Measurements from ENCODE around the gene RAB20.
A peak's percentile ranks its signal among the peaks of the same experiment; 100 is the strongest.
"Not testable (repeated sequence)": the region's sequence is repeated elsewhere in the genome, so short reads cannot be mapped to it uniquely, and the experiment has no call there.

The RAB20 gene, protein sequence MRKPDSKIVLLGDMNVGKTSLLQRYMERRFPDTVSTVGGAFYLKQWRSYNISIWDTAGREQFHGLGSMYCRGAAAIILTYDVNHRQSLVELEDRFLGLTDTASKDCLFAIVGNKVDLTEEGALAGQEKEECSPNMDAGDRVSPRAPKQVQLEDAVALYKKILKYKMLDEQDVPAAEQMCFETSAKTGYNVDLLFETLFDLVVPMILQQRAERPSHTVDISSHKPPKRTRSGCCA

DNA sequence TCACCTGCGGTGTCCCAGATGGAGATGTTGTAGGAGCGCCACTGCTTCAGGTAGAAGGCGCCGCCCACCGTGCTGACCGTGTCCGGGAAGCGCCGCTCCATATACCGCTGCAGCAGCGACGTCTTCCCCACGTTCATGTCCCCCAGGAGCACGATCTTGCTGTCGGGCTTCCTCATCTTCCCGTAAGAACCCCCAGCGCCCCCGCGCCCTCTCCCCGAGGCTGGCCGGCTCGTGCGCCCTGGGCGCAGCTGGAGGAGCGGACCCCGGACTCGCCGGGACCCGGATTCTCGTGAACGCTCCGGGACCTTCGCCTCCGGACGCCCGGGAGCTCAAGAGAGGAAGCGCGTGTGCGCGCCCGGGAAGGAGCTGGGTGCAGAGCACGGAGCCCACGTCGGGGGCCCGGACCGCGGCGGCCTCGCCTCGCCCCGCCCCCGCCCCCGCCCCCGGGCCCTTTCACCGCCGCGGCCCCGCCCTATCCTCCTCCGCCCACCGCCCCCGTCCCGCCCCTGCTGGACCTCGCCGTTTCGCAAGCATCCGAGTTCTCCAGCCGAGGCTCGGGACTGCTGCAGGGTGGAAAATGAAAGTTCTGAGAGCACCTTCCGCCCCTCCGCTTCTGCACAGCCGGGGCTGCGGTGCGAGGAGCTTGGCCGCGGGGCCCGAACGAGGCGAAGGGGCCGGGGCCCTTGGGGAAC lies at the start of gene RAB20:
Gene RAB20, minus strand, starts transcription at position 379 of the 692 bp plus-strand sequence. Its CDS starts 203 bp downstream, at position 176.
- H3K4me3 ChIP-seq (ENCODE audit: low read length), result peak within 1 kb of the TSS; percentile 71; the same call in 1 of the 2 replicates
- TF ChIP-seq ZNF274 (IDR thresholded peaks at IDR 0.05; ENCODE audit: low read depth, low read length), result no peak

DNA sequence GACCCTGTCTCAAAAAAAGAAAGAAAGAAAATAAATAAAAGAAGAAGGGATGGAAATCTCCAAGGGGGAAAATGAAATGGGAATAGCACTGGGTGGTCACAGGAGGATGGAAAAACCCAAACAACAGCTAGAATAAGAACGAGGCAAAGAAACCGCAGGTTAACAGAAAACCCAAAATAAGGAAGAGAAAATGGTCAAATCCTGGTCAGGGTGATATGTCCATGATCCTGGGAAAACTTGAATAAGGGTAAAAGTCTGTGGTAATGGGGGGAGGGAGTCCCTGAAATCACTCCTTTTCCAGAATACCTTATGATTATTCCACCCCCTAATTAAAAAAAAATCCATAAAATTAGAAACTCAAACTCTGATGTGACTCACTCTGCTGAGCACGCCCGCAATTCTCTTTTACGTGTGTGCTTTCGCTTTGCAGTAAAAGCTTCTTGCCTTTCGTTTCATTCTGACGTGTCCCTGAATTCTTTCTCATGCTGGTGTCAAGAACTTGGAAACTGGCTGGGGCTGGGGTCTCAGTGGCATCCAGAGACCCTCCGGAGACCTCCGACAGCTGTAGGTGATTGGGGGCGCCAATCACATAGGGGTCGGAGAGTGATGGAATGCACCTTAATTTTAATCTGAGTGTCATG lies 49.6 kb upstream of the RAB20 start:
- TF ChIP-seq ZNF274 (IDR thresholded peaks at IDR 0.05; ENCODE audit: low read depth, low read length), result no peak
- H3K4me3 ChIP-seq (ENCODE audit: low read length), result no peak overlapping the region

DNA sequence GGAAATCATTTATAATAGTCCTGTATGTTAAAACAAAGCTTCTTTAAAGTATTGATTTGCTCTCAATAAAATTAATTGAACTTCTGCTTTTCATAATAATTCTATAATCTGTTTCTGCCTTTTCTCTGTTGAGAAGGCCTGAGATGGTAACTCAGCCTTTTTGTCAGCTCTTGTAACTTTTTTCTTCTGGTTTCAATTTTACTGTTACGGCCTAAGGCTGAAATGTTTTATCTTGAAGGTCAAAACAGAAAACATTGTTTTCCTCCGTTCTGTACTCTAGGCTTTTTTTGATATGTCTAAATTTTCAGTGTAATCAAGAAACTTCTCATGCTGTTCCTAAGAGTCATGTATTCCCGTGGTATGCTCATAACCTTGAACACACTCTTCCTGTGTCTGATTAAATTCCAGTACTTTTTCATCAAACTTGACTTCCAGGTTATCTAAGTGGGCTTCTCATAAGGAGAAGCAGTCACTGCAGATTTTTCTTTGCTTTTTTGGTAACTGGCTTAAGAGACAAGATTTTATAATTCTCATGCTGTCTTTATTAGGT lies 46.2 kb upstream of the RAB20 start:
- H3K4me3 ChIP-seq (ENCODE audit: low read length), result no peak overlapping the region
- no peak for TF ChIP-seq ZNF274 (IDR thresholded peaks at IDR 0.05; ENCODE audit: low read depth, low read length)

DNA sequence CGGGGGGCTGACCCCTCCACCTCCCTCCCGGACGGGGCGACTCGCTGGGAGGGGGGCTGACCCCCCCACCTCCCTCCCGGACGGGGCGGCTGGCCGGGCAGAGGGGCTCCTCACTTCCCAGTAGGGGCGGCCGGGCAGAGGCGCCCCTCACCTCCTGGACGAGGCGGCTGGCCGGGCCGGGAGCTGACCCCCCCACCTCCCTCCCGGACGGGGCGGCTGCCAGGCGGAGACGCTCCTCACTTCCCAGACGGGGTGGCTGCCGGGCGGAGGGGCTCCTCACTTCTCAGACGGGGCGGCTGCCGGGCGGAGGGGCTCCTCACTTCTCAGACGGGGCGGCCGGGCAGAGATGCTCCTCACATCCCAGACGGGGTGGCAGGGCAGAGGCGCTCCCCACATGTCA lies 44.8 kb upstream of the RAB20 start:
- not testable (repeated sequence) for H3K4me3 ChIP-seq (ENCODE audit: low read length)

DNA sequence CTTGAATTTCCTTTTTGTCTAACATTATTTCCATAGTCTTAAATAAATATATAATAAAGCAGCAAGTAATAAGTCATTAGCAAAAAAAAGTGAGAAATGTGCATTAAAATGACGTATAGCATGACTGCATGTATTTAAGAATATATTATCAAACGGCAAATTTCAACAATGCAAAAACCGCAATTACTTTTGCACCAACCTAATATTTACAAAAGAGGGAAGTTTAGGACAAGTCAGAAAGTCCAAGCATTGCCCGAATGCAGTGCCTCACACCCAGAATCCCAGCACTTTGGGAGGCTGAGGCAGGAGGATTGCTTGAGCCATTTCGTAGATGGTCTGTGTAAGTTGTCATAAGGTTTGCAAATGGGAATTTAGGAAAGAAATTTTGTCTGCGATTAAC lies 43.6 kb upstream of the RAB20 start:
- H3K4me3 ChIP-seq (ENCODE audit: low read length), result no peak overlapping the region
- TF ChIP-seq ZNF274 (IDR thresholded peaks at IDR 0.05; ENCODE audit: low read depth, low read length), result no peak

DNA sequence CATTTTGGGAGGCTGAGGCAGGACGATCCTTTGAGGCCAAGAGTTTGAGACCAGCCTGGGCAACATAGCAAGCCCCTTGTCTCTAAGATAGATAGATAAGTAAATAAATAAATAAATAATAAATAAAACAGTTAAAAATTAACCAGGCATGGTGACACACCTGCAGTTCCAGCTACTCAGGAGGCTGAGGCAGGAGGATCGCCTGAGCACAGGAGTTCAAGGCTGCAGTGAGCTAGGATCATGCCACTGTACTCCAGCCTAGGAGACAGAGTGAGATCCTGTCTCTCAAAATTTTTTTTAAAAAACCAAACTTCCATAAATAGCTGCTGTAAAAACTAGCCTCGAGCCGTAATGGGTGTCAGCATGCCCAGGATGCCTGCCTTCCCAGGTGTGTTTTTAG lies 39.5 kb upstream of the RAB20 start:
- TF ChIP-seq ZNF274 (IDR thresholded peaks at IDR 0.05; ENCODE audit: low read depth, low read length), result no peak
- H3K4me3 ChIP-seq (ENCODE audit: low read length), result no peak overlapping the region

DNA sequence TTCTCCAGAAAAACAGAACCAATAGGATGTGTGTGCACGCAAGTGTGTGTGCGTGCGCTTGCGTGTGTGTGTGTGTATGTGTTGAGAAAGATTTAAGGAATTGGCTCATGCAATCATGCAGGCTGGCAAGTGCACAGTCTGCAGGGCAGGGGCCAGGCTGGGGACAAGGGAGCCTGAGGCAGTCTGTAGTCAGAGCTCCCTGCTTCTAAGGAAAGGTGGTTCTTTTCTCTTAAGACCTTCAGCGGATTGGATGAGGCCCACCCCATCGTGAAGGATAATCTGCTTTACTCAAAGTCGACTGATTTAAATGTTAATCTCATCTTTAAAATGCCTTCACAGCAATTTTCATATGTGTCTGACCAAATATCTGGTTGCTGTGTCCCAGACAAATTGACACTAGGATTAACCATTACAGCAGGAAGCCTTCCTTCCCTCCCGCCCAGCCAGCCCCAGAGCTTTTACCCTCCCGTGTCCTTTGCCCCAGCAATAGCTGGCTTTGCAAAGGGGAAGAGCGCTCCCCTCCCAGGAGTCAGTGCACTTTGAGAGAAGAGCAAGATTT lies 38.8 kb upstream of the RAB20 start:
- TF ChIP-seq ZNF274 (IDR thresholded peaks at IDR 0.05; ENCODE audit: low read depth, low read length), result no peak
- H3K4me3 ChIP-seq (ENCODE audit: low read length), result no peak overlapping the region

DNA sequence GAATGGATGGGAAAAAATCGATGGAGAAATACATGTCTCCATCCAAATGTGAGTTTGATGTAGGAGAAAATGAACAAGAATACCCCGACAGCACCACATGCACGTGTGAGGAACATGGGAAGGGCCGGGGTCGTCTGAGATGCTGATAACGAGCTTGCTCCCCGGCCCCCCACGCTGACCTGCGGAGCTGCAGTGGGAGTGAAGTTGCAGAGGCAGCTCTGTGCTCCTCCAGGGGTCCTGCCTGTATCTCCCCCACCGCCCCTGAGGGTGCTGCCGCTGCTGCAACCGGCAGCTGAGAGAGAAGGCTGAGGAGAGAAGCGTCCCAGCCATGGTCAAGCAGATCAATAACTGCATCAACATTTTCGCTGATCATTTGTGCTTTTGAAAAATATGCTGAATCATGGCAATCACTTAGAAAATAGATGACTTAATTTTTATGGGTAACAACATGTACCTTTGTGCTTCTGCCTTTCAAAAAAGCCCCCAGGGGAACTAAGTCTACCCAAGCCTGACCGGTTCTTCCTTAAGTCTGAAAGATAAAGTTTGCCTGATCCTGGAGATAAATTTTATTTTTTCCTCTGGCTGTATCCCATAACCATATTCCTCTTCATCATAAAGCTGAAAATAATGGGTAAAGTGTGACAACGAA lies 35.6 kb upstream of the RAB20 start:
- H3K4me3 ChIP-seq (ENCODE audit: low read length), result no peak overlapping the region
- no peak for TF ChIP-seq ZNF274 (IDR thresholded peaks at IDR 0.05; ENCODE audit: low read depth, low read length)

DNA sequence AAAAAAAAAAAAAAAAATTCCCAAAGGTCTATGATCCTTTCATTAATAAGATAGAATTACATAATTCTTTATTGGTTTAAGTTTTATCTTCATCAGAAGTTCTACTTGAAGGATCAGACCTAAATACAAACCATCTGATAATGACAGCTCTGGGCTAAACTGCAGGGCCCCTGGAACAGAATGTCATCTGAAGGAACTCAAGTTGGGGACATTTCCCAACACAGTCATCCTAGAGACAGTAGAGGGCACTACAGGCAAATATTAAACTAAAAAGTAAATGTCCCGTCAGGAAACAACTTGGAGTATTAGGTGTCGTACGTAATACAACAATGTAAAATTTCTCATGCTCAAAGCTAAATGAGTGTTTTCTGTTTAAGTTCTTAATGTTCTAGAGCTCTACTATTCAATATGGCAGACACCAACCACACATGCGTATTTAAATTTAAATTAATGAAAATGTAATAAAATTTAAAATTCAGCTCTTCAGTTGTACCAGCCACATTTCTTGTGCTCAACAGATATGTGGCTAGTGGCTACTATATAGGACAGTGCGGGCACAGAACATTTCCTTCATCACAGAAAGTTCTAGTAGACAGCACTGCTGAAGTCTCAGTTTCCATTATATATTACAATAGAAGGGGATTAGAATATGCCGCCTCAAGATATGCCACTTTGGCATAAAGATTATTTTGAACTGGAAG lies 32.1 kb upstream of the RAB20 start:
- TF ChIP-seq ZNF274 (IDR thresholded peaks at IDR 0.05; ENCODE audit: low read depth, low read length), result no peak
- no peak overlapping the region for H3K4me3 ChIP-seq (ENCODE audit: low read length)

DNA sequence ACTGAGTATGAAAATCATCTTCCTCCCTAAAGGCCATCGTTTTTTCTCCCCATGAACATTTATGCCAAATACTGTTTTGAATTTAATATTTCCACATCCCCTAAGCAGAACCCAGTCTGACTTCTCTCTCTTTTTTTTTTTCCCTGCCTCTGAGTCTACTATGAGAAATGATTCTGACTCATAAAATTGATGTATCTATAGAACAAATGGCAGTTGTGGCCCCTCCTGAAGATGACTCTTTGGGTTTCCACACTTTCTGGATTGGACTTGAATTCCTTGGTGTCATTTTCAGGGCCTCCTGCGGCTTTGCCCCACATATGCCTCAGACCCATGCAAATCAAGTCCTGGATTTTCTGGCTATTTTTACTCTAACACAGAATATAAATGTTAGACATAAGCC lies 31.1 kb upstream of the RAB20 start:
- no peak for TF ChIP-seq ZNF274 (IDR thresholded peaks at IDR 0.05; ENCODE audit: low read depth, low read length)
- H3K4me3 ChIP-seq (ENCODE audit: low read length), result no peak overlapping the region

DNA sequence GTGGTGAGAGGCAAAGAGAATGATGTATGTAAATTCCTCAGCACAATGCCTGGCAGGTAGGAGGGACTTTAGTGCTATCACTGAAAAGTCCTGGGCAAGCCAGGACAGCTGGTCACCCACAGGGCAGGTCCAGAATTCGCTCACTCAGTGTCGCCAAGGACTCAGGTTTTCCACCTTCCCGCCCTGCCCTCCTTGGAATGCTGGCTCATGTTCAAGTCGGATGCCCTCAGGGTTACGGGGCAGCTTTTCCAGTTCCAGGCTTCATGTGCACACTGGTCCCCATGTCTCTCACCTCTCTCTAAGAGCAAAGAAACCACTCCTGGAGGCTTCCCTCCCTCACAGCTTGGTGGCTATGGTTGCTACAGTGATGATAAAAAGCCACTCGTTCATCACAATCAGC lies 29.1 kb upstream of the RAB20 start:
- TF ChIP-seq ZNF274 (IDR thresholded peaks at IDR 0.05; ENCODE audit: low read depth, low read length), result no peak

DNA sequence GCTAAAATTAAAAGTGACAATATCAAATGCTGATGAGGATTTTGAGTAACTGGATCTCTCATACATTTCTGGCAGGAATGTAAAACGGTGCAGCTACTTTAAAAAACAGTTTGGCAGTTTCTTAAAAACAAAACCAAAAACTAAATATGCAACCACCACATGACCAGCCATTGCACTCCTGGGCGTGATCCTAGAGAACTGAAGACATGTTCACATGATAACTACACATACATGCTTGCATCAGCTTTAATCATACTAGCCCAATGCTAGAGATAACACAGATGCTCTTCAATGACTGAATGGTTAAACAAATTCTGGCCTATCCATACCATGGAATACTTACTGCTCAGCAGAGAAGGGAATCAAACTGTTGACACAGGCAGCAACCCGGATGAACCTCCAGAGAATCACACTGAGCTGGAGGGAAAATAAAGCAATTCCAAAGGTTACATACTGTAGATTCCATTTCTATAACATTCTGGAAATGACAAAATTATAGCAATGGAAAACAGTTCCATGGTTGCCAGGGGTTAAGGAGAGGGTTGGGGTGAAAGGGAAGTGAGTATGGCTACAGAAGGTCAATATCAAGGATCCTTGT lies 28.4 kb upstream of the RAB20 start:
- no peak overlapping the region for H3K4me3 ChIP-seq (ENCODE audit: low read length)
- TF ChIP-seq ZNF274 (IDR thresholded peaks at IDR 0.05; ENCODE audit: low read depth, low read length), result no peak

More for the DNA sequence above, 29.1 kb upstream of the RAB20 start:
- no peak overlapping the region for H3K4me3 ChIP-seq (ENCODE audit: low read length)

DNA sequence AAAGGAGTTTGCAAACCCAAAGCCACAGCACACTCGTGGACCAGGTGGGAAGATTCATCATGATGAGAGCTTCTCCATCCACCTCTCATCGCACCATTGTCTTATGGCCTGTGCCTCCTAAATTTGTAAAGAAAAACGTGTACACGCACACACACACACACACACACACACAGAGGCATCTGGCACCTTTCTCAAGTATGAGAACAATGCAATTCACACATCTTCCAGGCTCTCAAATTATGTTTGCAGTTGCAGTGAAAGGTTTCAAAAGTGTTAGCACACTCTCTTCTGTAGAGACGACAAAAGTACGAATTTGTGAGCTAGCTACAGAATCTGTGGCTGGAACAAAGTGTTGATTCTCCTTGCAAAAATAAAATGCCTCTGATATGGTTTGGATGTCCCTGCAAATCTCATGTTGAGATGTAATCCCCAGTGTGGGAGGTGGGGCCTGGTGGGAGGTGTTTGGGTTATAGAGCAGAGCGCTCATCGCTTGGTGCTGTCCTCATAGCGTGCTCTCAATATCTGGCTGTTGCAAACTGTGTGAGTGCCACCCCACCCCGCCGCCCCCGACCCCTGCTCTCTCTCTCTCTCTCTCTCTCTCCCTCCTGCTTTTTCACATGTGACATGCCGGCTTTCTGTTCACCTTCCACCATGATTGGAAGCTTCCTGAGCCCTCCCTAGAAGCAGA lies 21.8 kb upstream of the RAB20 start:
- no peak for TF ChIP-seq ZNF274 (IDR thresholded peaks at IDR 0.05; ENCODE audit: low read depth, low read length)
- no peak overlapping the region for H3K4me3 ChIP-seq (ENCODE audit: low read length)

Measured in GM08714 (cell line).